ENCODE data around the gene EPHB2.

The EPHB2 gene

GRCh38 chr1:22817462-22817861 lies 106.8 kb downstream of the EPHB2 start:
- TF ChIP-seq POLR2AphosphoS5 (IDR thresholded peaks at IDR 0.05; ENCODE audit: low read depth, low read length), result no peak
- TF ChIP-seq REST (IDR thresholded peaks at IDR 0.05; ENCODE audit: insufficient read depth in 1 of 2, low read depth in 2 of 2, low read length in 2 of 2), result no peak
- no peak for TF ChIP-seq FOXP2 (optimal IDR thresholded peaks at IDR 0.05; ENCODE audit: borderline replicate concordance, extremely low read depth, extremely low read length, insufficient read depth)
- no peak for TF ChIP-seq SIN3A (IDR thresholded peaks at IDR 0.05; ENCODE audit: borderline replicate concordance, insufficient read depth, low read length)
- TF ChIP-seq TAF1 (IDR thresholded peaks at IDR 0.05; ENCODE audit: borderline replicate concordance, insufficient read depth, low read length), result no peak

GRCh38 chr1:22818061-22818770 lies 107.6 kb downstream of the EPHB2 start:
- TF ChIP-seq REST (IDR thresholded peaks at IDR 0.05; ENCODE audit: insufficient read depth in 1 of 2, low read depth in 2 of 2, low read length in 2 of 2) (no peak), POLR2AphosphoS5 (IDR thresholded peaks at IDR 0.05; ENCODE audit: low read depth, low read length) (no peak), SIN3A (IDR thresholded peaks at IDR 0.05; ENCODE audit: borderline replicate concordance, insufficient read depth, low read length) (no peak), TAF1 (IDR thresholded peaks at IDR 0.05; ENCODE audit: borderline replicate concordance, insufficient read depth, low read length) (no peak), FOXP2 (optimal IDR thresholded peaks at IDR 0.05; ENCODE audit: borderline replicate concordance, extremely low read depth, extremely low read length, insufficient read depth) (no peak)

DNA sequence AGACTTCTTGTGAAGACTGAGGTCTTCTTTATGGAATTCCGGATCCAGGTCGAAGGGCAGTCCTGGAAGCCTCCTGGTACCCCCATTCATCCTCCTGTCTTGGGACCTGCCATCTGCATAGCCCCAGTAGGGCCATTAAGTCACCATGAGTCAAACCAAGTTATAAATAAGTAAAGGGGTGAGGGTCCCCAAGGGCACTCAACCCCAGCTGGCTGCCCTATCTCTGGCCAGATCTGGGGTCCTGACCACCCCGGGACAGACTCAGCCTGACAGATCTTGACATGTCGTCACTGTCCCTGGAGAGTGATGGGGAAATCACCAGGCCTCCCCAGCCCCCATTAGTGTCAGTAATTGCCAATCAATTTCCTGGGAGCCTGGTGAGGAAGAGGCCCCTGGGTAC lies 108.7 kb downstream of the EPHB2 start:
- no peak for TF ChIP-seq POLR2AphosphoS5 (IDR thresholded peaks at IDR 0.05; ENCODE audit: low read depth, low read length)

- TF ChIP-seq REST (IDR thresholded peaks at IDR 0.05; ENCODE audit: insufficient read depth in 1 of 2, low read depth in 2 of 2, low read length in 2 of 2) (no peak), TAF1 (IDR thresholded peaks at IDR 0.05; ENCODE audit: borderline replicate concordance, insufficient read depth, low read length) (no peak), POLR2AphosphoS5 (IDR thresholded peaks at IDR 0.05; ENCODE audit: low read depth, low read length) (no peak)
Observed at GRCh38 chr1:22821027-22821426, 110.4 kb downstream of the EPHB2 start.

GRCh38 chr1:22822371-22822770 lies 111.7 kb downstream of the EPHB2 start:
- TF ChIP-seq POLR2AphosphoS5 (IDR thresholded peaks at IDR 0.05; ENCODE audit: low read depth, low read length) (no peak), FOXP2 (optimal IDR thresholded peaks at IDR 0.05; ENCODE audit: borderline replicate concordance, extremely low read depth, extremely low read length, insufficient read depth) (no peak), TAF1 (IDR thresholded peaks at IDR 0.05; ENCODE audit: borderline replicate concordance, insufficient read depth, low read length) (no peak), SIN3A (IDR thresholded peaks at IDR 0.05; ENCODE audit: borderline replicate concordance, insufficient read depth, low read length) (no peak), REST (IDR thresholded peaks at IDR 0.05; ENCODE audit: insufficient read depth in 1 of 2, low read depth in 2 of 2, low read length in 2 of 2) (no peak)

Measured in PFSK-1 (cell line).